IMR-90 (cell line): ENCODE results near the gene UBA7. TPM values are rescaled to one million over a fixed set of nuclear protein-coding genes. Genes with fewer than 3 reads are reported as not detected.

ENCODE experiments used
- ATAC-seq: fragments of 200-7000 bp; cut with Tn5 transposase; 2 replicates; pipeline ENCODE4 v1.9.1; 2020; ENCODE audit warnings: low read depth, mild to moderate bottlenecking, moderate library complexity
- Bru-seq: library from RNA; stranded (reverse); fragments of 400-500 nt; gene quantifications from one replicate; lab custom pipeline; 2021; lab: Mats Ljungman, UMichigan
- BruChase-seq, 2 experiments: library from RNA; stranded (reverse); fragments of 400-500 nt; gene quantifications; one replicate each; lab custom pipeline; 2021; lab: Mats Ljungman, UMichigan
- BruUV-seq: library from RNA; stranded (reverse); fragments of 400-500 nt; replicated peaks from 2 replicates; lab custom pipeline; 2021; lab: Mats Ljungman, UMichigan
- CTCF ChIA-PET: fragments of 300-600 bp; formaldehyde crosslinking; extraction: SDS; loops from one replicate; lab custom pipeline; 2021; ENCODE audit warnings: antibody characterized with exemption; lab: Yijun Ruan, JAX
- POLR2A ChIA-PET: fragments of 300-600 bp; sonication (Branson Sonifier 250); formaldehyde crosslinking; loops from one replicate; lab custom pipeline; 2022; ENCODE audit warnings: antibody characterized with exemption; ENCODE audit not compliant: unreplicated experiment; lab: Charles Lee
- DNase-seq: peaks from one replicate; pipeline ENCODE4 v3.0.0; 2013
- H2AFZ ChIP-seq: replicated peaks from 2 replicates; pipeline ENCODE3; 2013; ENCODE audit warnings: low read length, mild to moderate bottlenecking; ENCODE audit not compliant: poor library complexity
- H2AK5ac ChIP-seq: 2 replicates; pipeline ENCODE4 v1.6.1; 2013; ENCODE audit warnings: low read depth, low read length, inconsistent platforms
- H2AK9ac ChIP-seq: replicated peaks from 2 replicates; pipeline ENCODE3; 2013; ENCODE audit warnings: mild to moderate bottlenecking, low read depth, low read length, moderate library complexity; ENCODE audit not compliant: poor library complexity
- H2BK120ac ChIP-seq: 2 replicates; pipeline ENCODE4 v1.6.1; 2013; ENCODE audit warnings: low read depth, low read length, inconsistent platforms
- H2BK15ac ChIP-seq: 3 replicates; pipeline ENCODE4 v1.6.1; 2013; ENCODE audit warnings: low read depth, low read length, inconsistent platforms
- H2BK20ac ChIP-seq: 2 replicates; pipeline ENCODE4 v1.6.1; 2013; ENCODE audit warnings: low read depth, mild to moderate bottlenecking, inconsistent platforms, low read length, moderate library complexity
- H2BK5ac ChIP-seq: 2 replicates; pipeline ENCODE4 v1.6.1; 2013; ENCODE audit warnings: mild to moderate bottlenecking, low read depth, low read length, inconsistent platforms; ENCODE audit not compliant: poor library complexity, severe bottlenecking
- H3K14ac ChIP-seq: replicated peaks from 2 replicates; pipeline ENCODE4 v1.6.1; 2013; ENCODE audit warnings: low read depth, low read length, inconsistent platforms
- H3K18ac ChIP-seq: 2 replicates; pipeline ENCODE4 v1.6.1; 2013; ENCODE audit warnings: low read depth, low read length, control low read depth
- H3K23ac ChIP-seq: 2 replicates; pipeline ENCODE4 v1.6.1; 2013; ENCODE audit warnings: low read depth, low read length, inconsistent platforms
- H3K27ac ChIP-seq: 2 replicates; pipeline ENCODE4 v1.5.1; 2013; ENCODE audit warnings: mild to moderate bottlenecking, control low read depth, low read length; ENCODE audit not compliant: insufficient read depth
- H3K27me3 ChIP-seq: 2 replicates; pipeline ENCODE4 v1.6.1; 2013; ENCODE audit warnings: low read length; ENCODE audit not compliant: control insufficient read depth, insufficient read depth
- H3K36me3 ChIP-seq: 2 replicates; pipeline ENCODE4 v1.6.1; 2013; ENCODE audit warnings: low read length, mixed read lengths; ENCODE audit not compliant: control insufficient read depth, insufficient read depth
- H3K4ac ChIP-seq: 2 replicates; pipeline ENCODE4 v1.6.1; 2013; ENCODE audit warnings: low read depth, low read length, inconsistent platforms
- H3K4me1 ChIP-seq: 2 replicates; pipeline ENCODE4 v1.6.1; 2013; ENCODE audit warnings: low read length, mixed read lengths; ENCODE audit not compliant: control insufficient read depth, insufficient read depth
- H3K4me2 ChIP-seq: 2 replicates; pipeline ENCODE4 v1.6.1; 2013; ENCODE audit warnings: low read depth, mild to moderate bottlenecking, control low read depth, low read length, moderate library complexity
- H3K4me3 ChIP-seq: 2 replicates; pipeline ENCODE4 v1.5.1; 2013; ENCODE audit warnings: low read depth, mild to moderate bottlenecking, control low read depth, low read length, moderate library complexity; ENCODE audit not compliant: insufficient read depth
- H3K56ac ChIP-seq: 2 replicates; pipeline ENCODE4 v1.6.1; 2013; ENCODE audit warnings: low read length, inconsistent platforms; ENCODE audit not compliant: insufficient read depth; ENCODE audit errors: extremely low read depth
- H3K79me1 ChIP-seq, 2 experiments: 2 replicates each; pipeline ENCODE4 v1.6.1; 2013; ENCODE audit warnings: low read length in 2 of 2, inconsistent platforms in 1 of 2, low read depth in 1 of 2
- H3K9ac ChIP-seq: 2 replicates; pipeline ENCODE4 v1.6.1; 2013; ENCODE audit warnings: low read depth, low read length, control low read depth
- H3K9me1 ChIP-seq: 2 replicates; pipeline ENCODE4 v1.6.1; 2013; ENCODE audit warnings: low read length, inconsistent platforms; ENCODE audit not compliant: insufficient read depth
- H3K9me3 ChIP-seq: 2 replicates; pipeline ENCODE4 v1.6.1; 2013; ENCODE audit warnings: low read length; ENCODE audit not compliant: control insufficient read depth, insufficient read depth
- H4K20me1 ChIP-seq: 2 replicates; pipeline ENCODE4 v1.6.1; 2013; ENCODE audit warnings: low read length, inconsistent platforms; ENCODE audit not compliant: insufficient read depth
- H4K5ac ChIP-seq: 2 replicates; pipeline ENCODE4 v1.6.1; 2013; ENCODE audit warnings: mild to moderate bottlenecking, low read depth, low read length, control low read depth
- H4K8ac ChIP-seq, 2 experiments: 2 replicates each; pipeline ENCODE4 v1.6.1; 2013; ENCODE audit warnings: low read depth in 2 of 2, low read length in 2 of 2, control low read depth in 1 of 2, inconsistent platforms in 1 of 2
- H4K91ac ChIP-seq: 2 replicates; pipeline ENCODE4 v1.6.1; 2013; ENCODE audit warnings: low read depth, low read length, inconsistent platforms; ENCODE audit not compliant: insufficient read depth
- CHD1 ChIP-seq: IDR thresholded peaks from 2 replicates; pipeline ENCODE4 v1.6.1; 2012; ENCODE audit warnings: low read depth, low read length, improper control_type of control experiment
- FOS ChIP-seq: fragments of 150-350 bp; IDR thresholded peaks from 2 replicates; pipeline ENCODE4 v1.6.1; 2016; ENCODE audit warnings: low read depth, low read length
- MAFK ChIP-seq: IDR thresholded peaks from 2 replicates; pipeline ENCODE4 v1.6.1; 2012; ENCODE audit warnings: low read depth, low read length, improper control_type of control experiment
- MXI1 ChIP-seq: IDR thresholded peaks from 2 replicates; pipeline ENCODE4 v1.6.1; 2012; ENCODE audit warnings: low read depth, mild to moderate bottlenecking, low read length, moderate library complexity, borderline replicate concordance
- NFE2L2 ChIP-seq: fragments of 150-350 bp; IDR thresholded peaks from 2 replicates; pipeline ENCODE4 v1.6.1; 2016; ENCODE audit warnings: low read depth, mild to moderate bottlenecking, low read length
- POLR2A ChIP-seq: IDR thresholded peaks from 2 replicates; pipeline ENCODE4 v1.6.1; 2012; ENCODE audit warnings: mild to moderate bottlenecking, low read depth, low read length
- RAD21 ChIP-seq: IDR thresholded peaks from 2 replicates; pipeline ENCODE4 v1.6.1; 2012; ENCODE audit warnings: low read length, improper control_type of control experiment
- WGBS, 2 experiments: methylation state at CpG; one replicate each; pipeline versions ENCODE4 v1.1.5 to v1.1.7; 2013; ENCODE audit warnings: missing lambda C conversion rate in 2 of 2; ENCODE audit not compliant: insufficient read length in 1 of 2; ENCODE audit errors: extremely low coverage in 2 of 2; 5-methylcytosine and 5-hydroxymethylcytosine counted together
- dilution Hi-C: fragments of 300-500 bp; cut with HindIII; formaldehyde crosslinking; loops from one replicate; pipeline ENCODE4 v1.14.3; 2018; ENCODE audit warnings: low sequenced_read_pairs; ENCODE audit not compliant: unreplicated experiment
- in situ Hi-C: fragments of 300-500 bp; cut with MboI; formaldehyde crosslinking; loops from 3 replicates; pipeline ENCODE4 v1.14.3; 2019; ENCODE audit warnings: low sequenced_read_pairs, inconsistent platforms, mixed read lengths
- intact Hi-C: fragments of 100-400 bp; cut with micrococcal nuclease; formaldehyde crosslinking; loops from 2 replicates; pipeline ENCODE4 v1.10.0; 2022
- long read RNA-seq: library from polyadenylated mRNA; unstranded; transcript quantifications from one replicate; pipeline ENCODE4 v2.0.0, GENCODE V29; 2021; ENCODE audit not compliant: unreplicated experiment
- polyA plus RNA-seq, 3 experiments: library from polyadenylated mRNA; depleted of rRNA; stranded (reverse); fragments of >200 nt; gene quantifications; 2 replicates each; pipeline ENCODE4 v1.2.3, GENCODE V29; 2012; ENCODE audit warnings: low replicate concordance in 1 of 3
- total RNA-seq: library from RNA; depleted of rRNA; stranded (reverse); fragments of >200 nt; gene quantifications from 2 replicates; pipeline ENCODE4 v1.2.3, GENCODE V29; 2012; rRNA removed
- TF ChIP-seq, protein P1 (sequence below): conservative IDR thresholded peaks from 2 replicates; pipeline ENCODE4 v1.5.1; 2012; ENCODE audit warnings: mild to moderate bottlenecking, low read depth, low read length, improper control_type of control experiment

UBA7 gene
- total RNA-seq (15.3 and 18.6 TPM in 2 replicates), polyA plus RNA-seq (2012; rRNA removed) (57.0 and 57.8 TPM in 2 replicates), Bru-seq, nascent RNA (percentile 47 among the genes with signal in this experiment), BruChase-seq, experiment 1, labeled RNA remaining after a 6-hour chase (percentile 63 among the genes with signal in this experiment), BruChase-seq, experiment 2, labeled RNA remaining after a 2-hour chase (percentile 59 among the genes with signal in this experiment)
- 15.4 and 23.7 TPM in 2 replicates for polyA plus RNA-seq (2012; cell fraction: cytosol; rRNA removed)
- polyA plus RNA-seq (2012; cell fraction: nucleus; rRNA removed; ENCODE audit: low replicate concordance), result 627 and 1,170 TPM in 2 replicates
- long read RNA-seq, partial matches to known transcripts, result 13 of 23 reads
- long read RNA-seq, other reads (novel, unspliced or antisense), result 7 of 23 reads

DNA sequence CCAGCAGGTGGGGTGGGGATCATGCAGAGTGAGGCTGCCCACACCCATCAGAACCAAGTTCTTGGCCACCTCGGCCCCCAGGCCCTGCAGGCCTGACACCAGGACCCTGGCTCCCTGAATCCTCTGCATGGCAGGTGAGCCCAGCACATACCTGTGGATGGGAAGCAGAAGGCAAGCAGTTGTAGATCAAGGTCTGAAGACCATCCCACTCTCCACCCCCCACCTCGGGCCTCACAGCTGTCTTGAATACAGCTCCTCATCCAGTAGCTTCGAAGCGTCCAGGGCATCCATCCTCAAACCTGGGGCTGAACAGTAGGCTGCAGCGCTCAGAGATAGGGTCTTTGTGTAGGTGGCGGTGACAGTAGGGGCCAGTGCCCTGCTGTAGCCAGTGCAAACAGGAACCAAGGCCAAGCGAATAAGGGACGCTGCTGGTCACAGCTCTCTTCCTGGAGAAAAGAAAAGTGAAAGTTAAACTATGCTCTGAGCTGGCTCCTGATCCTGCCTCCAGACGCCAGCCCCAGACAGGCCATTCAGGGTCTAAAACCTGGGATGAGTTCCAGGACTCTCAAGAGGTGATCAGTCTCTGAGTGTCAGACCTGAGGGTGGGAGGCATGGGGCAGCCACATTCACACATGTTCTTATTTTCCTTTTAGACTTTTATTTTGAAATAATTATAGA, at the start of gene UBA7:
Gene UBA7, minus strand, starts transcription at position 457 of the 678 bp plus-strand sequence. Its CDS starts 166 bp downstream, at position 291.
- Histone ChIP-seq H3K18ac (peak within 1 kb of the TSS; percentile 89), H4K8ac (peak within 1 kb of the TSS; percentile 99 to 100), H3K36me3 (peaks cover 31% of the 10 kb centered on the region), H4K20me1 (no peaks in the 10 kb centered on the region), H2BK20ac (peak within 1 kb of the TSS; percentile 69; the same call in 1 of the 2 replicates), H3K56ac (peak within 1 kb of the TSS; percentile 83; the same call in 1 of the 2 replicates), H2BK5ac (peak within 1 kb of the TSS; percentile 83), H3K4me2 (peak within 1 kb of the TSS; percentile 89), H3K27me3 (no peaks in the 10 kb centered on the region), H3K14ac (peak within 1 kb of the TSS; percentile 100), H3K4ac (peak within 1 kb of the TSS; percentile 98), H3K9ac (peak within 1 kb of the TSS; percentile 97), H3K9me1 (peaks cover 12% of the 10 kb centered on the region; the same call in 1 of the 2 replicates), H2BK120ac (peak within 1 kb of the TSS; percentile 89), H3K27ac (peak within 1 kb of the TSS; percentile 93), H2AK9ac (peak within 1 kb of the TSS; percentile 88), H3K79me1 (peaks cover 3 to 16% of the 10 kb centered on the region in 2 experiments; a peak in 2 of 4 replicates), H2AFZ (peak within 1 kb of the TSS; percentile 98), H4K91ac (peak within 1 kb of the TSS; percentile 97), H3K23ac (peak within 1 kb of the TSS; percentile 96), H2AK5ac (peak within 1 kb of the TSS; percentile 73), H4K5ac (peak within 1 kb of the TSS; percentile 94), H3K4me1 (peaks cover 8% of the 10 kb centered on the region), H2BK15ac (peak within 1 kb of the TSS; percentile 64; the same call in 1 of the 3 replicates), H3K9me3 (no peaks in the 10 kb centered on the region), H3K4me3 (peak within 1 kb of the TSS; percentile 55)
- peak; percentile 80 for DNase-seq
- 13% methylated on average over 3 of the region's 9 CpGs; no CpG with 5 or more reads in 1 of the 2 experiments for WGBS, 2 experiments
- TSS peak; percentile 55 for BruUV-seq
- CTCF ChIA-PET, result interaction anchor here (2.2 kb wide), 1 partner anchor 11 kb away, joined by 9 read pairs; the partner anchor contains the start of gene INKA1
- dilution Hi-C loops (no loop called here), in situ Hi-C loops (no loop called here), intact Hi-C loops (no loop called here)
- TF ChIP-seq MAFK (no peak), RAD21 (no peak), CHD1 (no peak), POLR2A (no peak), NFE2L2 (no peak), FOS (no peak), MXI1 (peak; percentile 51; the same call in 1 of the 2 replicates)
- TF ChIP-seq, protein P1, sequence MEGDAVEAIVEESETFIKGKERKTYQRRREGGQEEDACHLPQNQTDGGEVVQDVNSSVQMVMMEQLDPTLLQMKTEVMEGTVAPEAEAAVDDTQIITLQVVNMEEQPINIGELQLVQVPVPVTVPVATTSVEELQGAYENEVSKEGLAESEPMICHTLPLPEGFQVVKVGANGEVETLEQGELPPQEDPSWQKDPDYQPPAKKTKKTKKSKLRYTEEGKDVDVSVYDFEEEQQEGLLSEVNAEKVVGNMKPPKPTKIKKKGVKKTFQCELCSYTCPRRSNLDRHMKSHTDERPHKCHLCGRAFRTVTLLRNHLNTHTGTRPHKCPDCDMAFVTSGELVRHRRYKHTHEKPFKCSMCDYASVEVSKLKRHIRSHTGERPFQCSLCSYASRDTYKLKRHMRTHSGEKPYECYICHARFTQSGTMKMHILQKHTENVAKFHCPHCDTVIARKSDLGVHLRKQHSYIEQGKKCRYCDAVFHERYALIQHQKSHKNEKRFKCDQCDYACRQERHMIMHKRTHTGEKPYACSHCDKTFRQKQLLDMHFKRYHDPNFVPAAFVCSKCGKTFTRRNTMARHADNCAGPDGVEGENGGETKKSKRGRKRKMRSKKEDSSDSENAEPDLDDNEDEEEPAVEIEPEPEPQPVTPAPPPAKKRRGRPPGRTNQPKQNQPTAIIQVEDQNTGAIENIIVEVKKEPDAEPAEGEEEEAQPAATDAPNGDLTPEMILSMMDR, result no peak
- POLR2A ChIA-PET, result interaction anchor here (1.3 kb wide), 1 partner anchor 9 kb away, joined by 4 read pairs; no protein-coding TSS in a partner anchor
- ATAC-seq, result peak; percentile 96
